ENCODE results near the gene GPNMB.

Gene GPNMB

GRCh38 chr7:23254051-23254681 is 7.6 kb downstream of the GPNMB start:
- no peak overlapping the region for H3K9ac ChIP-seq (ENCODE audit: low read length)

GRCh38 chr7:23256731-23257130 is 10.2 kb downstream of the GPNMB start:
- Histone ChIP-seq H3K4me1 (ENCODE audit: insufficient read depth, low read length, severe bottlenecking) (no peaks in the 10 kb centered on the region), H3K4me2 (ENCODE audit: low read length) (no peak overlapping the region), H3K27ac (ENCODE audit: low read depth, low read length, poor library complexity, severe bottlenecking) (no peak overlapping the region), H3K9ac (ENCODE audit: low read length) (no peak overlapping the region), H3K79me2 (ENCODE audit: insufficient read depth, low read length) (no peaks in the 10 kb centered on the region), H3K36me3 (ENCODE audit: insufficient read depth, low read length) (no peaks in the 10 kb centered on the region), H2AFZ (ENCODE audit: low read length) (no peak overlapping the region), H3K27me3 (ENCODE audit: insufficient read depth, low read length) (peaks cover 5% of the 10 kb centered on the region; the same call in 1 of the 2 replicates), H3K9me3 (ENCODE audit: low read length) (no peaks in the 10 kb centered on the region; the same call in 1 of the 2 replicates), H3F3A (ENCODE audit: insufficient read depth, low read length) (no peaks in the 10 kb centered on the region), H4K20me1 (ENCODE audit: insufficient read depth, low read length) (no peaks in the 10 kb centered on the region), H3K9me2 (ENCODE audit: low read depth, low read length) (no peaks in the 10 kb centered on the region), H3K4me3 (ENCODE audit: low read depth, low read length, poor library complexity, severe bottlenecking) (no peak overlapping the region)
- TF ChIP-seq CTCF (IDR thresholded peaks at IDR 0.05; ENCODE audit: low read length) (no peak), EZH2 (IDR thresholded peaks at IDR 0.05; ENCODE audit: borderline replicate concordance, low read length) (no peak)

More at GRCh38 chr7:23254051-23254681, 7.6 kb downstream of the GPNMB start:
- Histone ChIP-seq H3K9me2 (ENCODE audit: low read depth, low read length) (no peaks in the 10 kb centered on the region), H3F3A (ENCODE audit: insufficient read depth, low read length) (no peaks in the 10 kb centered on the region), H4K20me1 (ENCODE audit: insufficient read depth, low read length) (no peaks in the 10 kb centered on the region), H3K4me3 (ENCODE audit: low read depth, low read length, poor library complexity, severe bottlenecking) (no peak overlapping the region), H3K27ac (ENCODE audit: low read depth, low read length, poor library complexity, severe bottlenecking) (no peak overlapping the region), H3K27me3 (ENCODE audit: insufficient read depth, low read length) (peaks cover 5% of the 10 kb centered on the region; the same call in 1 of the 2 replicates), H3K4me1 (ENCODE audit: insufficient read depth, low read length, severe bottlenecking) (no peaks in the 10 kb centered on the region), H2AFZ (ENCODE audit: low read length) (no peak overlapping the region), H3K79me2 (ENCODE audit: insufficient read depth, low read length) (no peaks in the 10 kb centered on the region), H3K4me2 (ENCODE audit: low read length) (no peak overlapping the region), H3K36me3 (ENCODE audit: insufficient read depth, low read length) (no peaks in the 10 kb centered on the region), H3K9me3 (ENCODE audit: low read length) (no peaks in the 10 kb centered on the region; the same call in 1 of the 2 replicates)
- TF ChIP-seq EZH2 (IDR thresholded peaks at IDR 0.05; ENCODE audit: borderline replicate concordance, low read length) (no peak), CTCF (IDR thresholded peaks at IDR 0.05; ENCODE audit: low read length) (no peak)

- Histone ChIP-seq H3K4me2 (ENCODE audit: low read length) (no peak overlapping the region), H3K27me3 (ENCODE audit: insufficient read depth, low read length) (no peaks in the 10 kb centered on the region), H4K20me1 (ENCODE audit: insufficient read depth, low read length) (no peaks in the 10 kb centered on the region), H2AFZ (ENCODE audit: low read length) (no peak overlapping the region), H3F3A (ENCODE audit: insufficient read depth, low read length) (no peaks in the 10 kb centered on the region), H3K9me2 (ENCODE audit: low read depth, low read length) (no peaks in the 10 kb centered on the region), H3K4me1 (ENCODE audit: insufficient read depth, low read length, severe bottlenecking) (peaks cover 5% of the 10 kb centered on the region), H3K4me3 (ENCODE audit: low read depth, low read length, poor library complexity, severe bottlenecking) (no peak overlapping the region), H3K9me3 (ENCODE audit: low read length) (no peaks in the 10 kb centered on the region), H3K36me3 (ENCODE audit: insufficient read depth, low read length) (no peaks in the 10 kb centered on the region), H3K27ac (ENCODE audit: low read depth, low read length, poor library complexity, severe bottlenecking) (no peak overlapping the region), H3K79me2 (ENCODE audit: insufficient read depth, low read length) (no peaks in the 10 kb centered on the region), H3K9ac (ENCODE audit: low read length) (no peak overlapping the region)
- no peak for TF ChIP-seq EZH2 (IDR thresholded peaks at IDR 0.05; ENCODE audit: borderline replicate concordance, low read length)
- no peak for TF ChIP-seq CTCF (IDR thresholded peaks at IDR 0.05; ENCODE audit: low read length)
Measured at GRCh38 chr7:23260371-23260770, 13.8 kb downstream of the GPNMB start.
